ENCODE measurements around the gene CELA1.

The CELA1 gene

GRCh38 chr12:51335931-51336330 is 10.5 kb downstream of the CELA1 start:
- no peak for FAIRE-seq
- TF ChIP-seq TAF1 (IDR thresholded peaks at IDR 0.05; ENCODE audit: borderline replicate concordance, low read depth, low read length) (no peak), POLR2AphosphoS5 (IDR thresholded peaks at IDR 0.05; ENCODE audit: low read depth, low read length) (no peak), POLR2A (IDR thresholded peaks at IDR 0.05; ENCODE audit: low read depth, low read length) (no peak)
- no peak for DNase-seq (ENCODE audit: insufficient read length)

- DNase-seq (ENCODE audit: insufficient read length) (no peak), FAIRE-seq (no peak)
- TF ChIP-seq POLR2AphosphoS5 (IDR thresholded peaks at IDR 0.05; ENCODE audit: low read depth, low read length): no peak
- TF ChIP-seq TAF1 (IDR thresholded peaks at IDR 0.05; ENCODE audit: borderline replicate concordance, low read depth, low read length): no peak
- TF ChIP-seq POLR2A (IDR thresholded peaks at IDR 0.05; ENCODE audit: low read depth, low read length): no peak
Observed at GRCh38 chr12:51334764-51335163, 11.7 kb downstream of the CELA1 start.

GRCh38 chr12:51333536-51333935 is 12.9 kb downstream of the CELA1 start:
- DNase-seq (ENCODE audit: insufficient read length) (no peak), FAIRE-seq (no peak)
- TF ChIP-seq POLR2AphosphoS5 (IDR thresholded peaks at IDR 0.05; ENCODE audit: low read depth, low read length) (no peak), POLR2A (IDR thresholded peaks at IDR 0.05; ENCODE audit: low read depth, low read length) (no peak), TAF1 (IDR thresholded peaks at IDR 0.05; ENCODE audit: borderline replicate concordance, low read depth, low read length) (no peak)

GRCh38 chr12:51330186-51330585 is 16.3 kb downstream of the CELA1 start:
- no peak for DNase-seq (ENCODE audit: insufficient read length)
- no peak for FAIRE-seq
- no peak for TF ChIP-seq TAF1 (IDR thresholded peaks at IDR 0.05; ENCODE audit: borderline replicate concordance, low read depth, low read length)
- TF ChIP-seq POLR2AphosphoS5 (IDR thresholded peaks at IDR 0.05; ENCODE audit: low read depth, low read length): no peak
- no peak for TF ChIP-seq POLR2A (IDR thresholded peaks at IDR 0.05; ENCODE audit: low read depth, low read length)

- DNase-seq (ENCODE audit: insufficient read length): no peak
- TF ChIP-seq TAF1 (IDR thresholded peaks at IDR 0.05; ENCODE audit: borderline replicate concordance, low read depth, low read length): no peak
- TF ChIP-seq POLR2AphosphoS5 (IDR thresholded peaks at IDR 0.05; ENCODE audit: low read depth, low read length): no peak
- no peak for TF ChIP-seq POLR2A (IDR thresholded peaks at IDR 0.05; ENCODE audit: low read depth, low read length)
- FAIRE-seq: no peak
Observed at GRCh38 chr12:51329742-51330141, 16.7 kb downstream of the CELA1 start.

- no peak for DNase-seq (ENCODE audit: insufficient read length)
- FAIRE-seq: no peak
Observed at GRCh38 chr12:51328587-51328986, 17.9 kb downstream of the CELA1 start.

GRCh38 chr12:51326698-51327439 is 19.6 kb downstream of the CELA1 start:
- DNase-seq (ENCODE audit: insufficient read length): peak; percentile 56
- peak; percentile 56 for FAIRE-seq
- TF ChIP-seq TAF1 (IDR thresholded peaks at IDR 0.05; ENCODE audit: borderline replicate concordance, low read depth, low read length): no peak
- TF ChIP-seq POLR2A (IDR thresholded peaks at IDR 0.05; ENCODE audit: low read depth, low read length): no peak
- no peak for TF ChIP-seq POLR2AphosphoS5 (IDR thresholded peaks at IDR 0.05; ENCODE audit: low read depth, low read length)

More at GRCh38 chr12:51328587-51328986, 17.9 kb downstream of the CELA1 start:
- TF ChIP-seq TAF1 (IDR thresholded peaks at IDR 0.05; ENCODE audit: borderline replicate concordance, low read depth, low read length) (no peak), POLR2AphosphoS5 (IDR thresholded peaks at IDR 0.05; ENCODE audit: low read depth, low read length) (no peak), POLR2A (IDR thresholded peaks at IDR 0.05; ENCODE audit: low read depth, low read length) (no peak)

- TF ChIP-seq POLR2AphosphoS5 (IDR thresholded peaks at IDR 0.05; ENCODE audit: low read depth, low read length) (no peak), POLR2A (IDR thresholded peaks at IDR 0.05; ENCODE audit: low read depth, low read length) (no peak), TAF1 (IDR thresholded peaks at IDR 0.05; ENCODE audit: borderline replicate concordance, low read depth, low read length) (no peak)
- FAIRE-seq (no peak), DNase-seq (ENCODE audit: insufficient read length) (no peak)
Observed at GRCh38 chr12:51324953-51325352, 21.5 kb downstream of the CELA1 start.

GRCh38 chr12:51323966-51324895 is 22.2 kb downstream of the CELA1 start, which contains the start of gene BIN2:
Gene BIN2, minus strand, starts transcription at chr12:51324174. Its CDS starts 72 bp downstream, at chr12:51324102.
- DNase-seq (ENCODE audit: insufficient read length) (peak; percentile 82), FAIRE-seq (peak; percentile 66)
- TF ChIP-seq TAF1 (IDR thresholded peaks at IDR 0.05; ENCODE audit: borderline replicate concordance, low read depth, low read length) (no peak), POLR2A (IDR thresholded peaks at IDR 0.05; ENCODE audit: low read depth, low read length) (peak; percentile 75; the same call in 1 of the 2 replicates), POLR2AphosphoS5 (IDR thresholded peaks at IDR 0.05; ENCODE audit: low read depth, low read length) (peak; percentile 37)

GRCh38 chr12:51323317-51323960 is 23.0 kb downstream of the CELA1 start:
- FAIRE-seq (peak; percentile 30), DNase-seq (ENCODE audit: insufficient read length) (no peak)
- TF ChIP-seq POLR2A (IDR thresholded peaks at IDR 0.05; ENCODE audit: low read depth, low read length): no peak
- peak; percentile 40; the same call in 1 of the 2 replicates for TF ChIP-seq POLR2AphosphoS5 (IDR thresholded peaks at IDR 0.05; ENCODE audit: low read depth, low read length)

- FAIRE-seq (no peak), DNase-seq (ENCODE audit: insufficient read length) (no peak)
- TF ChIP-seq TAF1 (IDR thresholded peaks at IDR 0.05; ENCODE audit: borderline replicate concordance, low read depth, low read length): no peak
- TF ChIP-seq POLR2A (IDR thresholded peaks at IDR 0.05; ENCODE audit: low read depth, low read length): no peak
- no peak for TF ChIP-seq POLR2AphosphoS5 (IDR thresholded peaks at IDR 0.05; ENCODE audit: low read depth, low read length)
Observed at GRCh38 chr12:51322452-51322851, 24.0 kb downstream of the CELA1 start.
